ENCODE data around the gene ZNF821. TPM values are rescaled to one million over a fixed set of nuclear protein-coding genes. Genes with fewer than 3 reads are reported as not detected.
"Not testable (repeated sequence)": the region's sequence is repeated elsewhere in the genome, so short reads cannot be mapped to it uniquely, and the experiment has no call there.

The ZNF821 gene
- total RNA-seq, 2 donors from 2014 or later, result 6.3 to 10.1 TPM

- no peak for DNase-seq
- Histone ChIP-seq H3K36me3 (peaks cover 18% of the 10 kb centered on the region), H3K9me3 (no peaks in the 10 kb centered on the region), H3K4me1 (no peaks in the 10 kb centered on the region), H3K9ac (ENCODE audit: low read depth in 2 of 2, low read length in 2 of 2) (no peak overlapping the region), H3K27ac (no peak overlapping the region), H3K4me3 (no peak overlapping the region), H3K27me3 (no peaks in the 10 kb centered on the region)
- TF ChIP-seq CTCF (IDR thresholded peaks at IDR 0.05), result no peak
- intact Hi-C loops (cut with DNase I), result no loop called here
These were observed 30.8 kb upstream of the ZNF821 start for GRCh38 chr16:71914802-71915201.

GRCh38 chr16:71912534-71913275 is 28.7 kb upstream of the ZNF821 start:
- H3K27me3 ChIP-seq, result no peaks in the 10 kb centered on the region
- intact Hi-C loops (cut with DNase I), result no loop called here
- H3K9me3 ChIP-seq, result no peaks in the 10 kb centered on the region
- no peak overlapping the region for H3K4me3 ChIP-seq
- no peak overlapping the region for H3K9ac ChIP-seq (ENCODE audit: low read depth in 2 of 2, low read length in 2 of 2)
- H3K4me1 ChIP-seq, result no peaks in the 10 kb centered on the region
- H3K27ac ChIP-seq, result no peak overlapping the region
- DNase-seq, result no peak
- H3K36me3 ChIP-seq, result peaks cover 7% of the 10 kb centered on the region
- TF ChIP-seq CTCF (IDR thresholded peaks at IDR 0.05), result no peak

GRCh38 chr16:71911121-71911520 is 27.1 kb upstream of the ZNF821 start:
- no peak for DNase-seq
- Histone ChIP-seq H3K4me1 (no peaks in the 10 kb centered on the region), H3K36me3 (no peaks in the 10 kb centered on the region), H3K9ac (ENCODE audit: low read depth in 2 of 2, low read length in 2 of 2) (no peak overlapping the region), H3K27me3 (no peaks in the 10 kb centered on the region), H3K27ac (no peak overlapping the region), H3K9me3 (no peaks in the 10 kb centered on the region), H3K4me3 (no peak overlapping the region)
- TF ChIP-seq CTCF (IDR thresholded peaks at IDR 0.05), result no peak
- intact Hi-C loops (cut with DNase I), result no loop called here

GRCh38 chr16:71905765-71906164 is 21.8 kb upstream of the ZNF821 start:
- H3K9me3 ChIP-seq; H3K36me3 ChIP-seq; intact Hi-C loops (cut with DNase I); H3K9ac ChIP-seq (ENCODE audit: low read depth in 2 of 2, low read length in 2 of 2); H3K4me1 ChIP-seq; DNase-seq; H3K27me3 ChIP-seq; H3K4me3 ChIP-seq; H3K27ac ChIP-seq: not testable (repeated sequence)

- Histone ChIP-seq H3K27ac (no peak overlapping the region), H3K9me3 (no peaks in the 10 kb centered on the region), H3K27me3 (no peaks in the 10 kb centered on the region), H3K4me1 (no peaks in the 10 kb centered on the region), H3K36me3 (no peaks in the 10 kb centered on the region), H3K4me3 (no peak overlapping the region), H3K9ac (ENCODE audit: low read depth in 2 of 2, low read length in 2 of 2) (no peak overlapping the region)
- TF ChIP-seq CTCF (IDR thresholded peaks at IDR 0.05), result no peak
- DNase-seq, result no peak
- intact Hi-C loops (cut with DNase I), result no loop called here
These were observed 20.3 kb upstream of the ZNF821 start for GRCh38 chr16:71904239-71904638.

GRCh38 chr16:71903608-71904007 is 19.6 kb upstream of the ZNF821 start:
- Histone ChIP-seq H3K27ac (no peak overlapping the region), H3K27me3 (no peaks in the 10 kb centered on the region), H3K36me3 (no peaks in the 10 kb centered on the region), H3K4me1 (no peaks in the 10 kb centered on the region), H3K9me3 (no peaks in the 10 kb centered on the region), H3K9ac (ENCODE audit: low read depth in 2 of 2, low read length in 2 of 2) (no peak overlapping the region), H3K4me3 (no peak overlapping the region)
- intact Hi-C loops (cut with DNase I), result no loop called here
- DNase-seq, result no peak
- TF ChIP-seq CTCF (IDR thresholded peaks at IDR 0.05), result no peak
